Measurements from ENCODE around the gene BANF2. TPM values are rescaled to one million over a fixed set of nuclear protein-coding genes. Genes with fewer than 3 reads are reported as not detected.
A peak's percentile ranks its signal among the peaks of the same experiment; 100 is the strongest.

The BANF2 gene
- total and polyA plus RNA-seq, 2 of the 13 experiments (the other 11 are each of a cell fraction or from before 2014, with no cell fraction given) = 0.35 TPM; not detected in 1

GRCh38 chr20:17682103-17682888 lies 17.5 kb upstream of the BANF2 start, which contains the start of gene RRBP1 (continued):
- TF ChIP-seq ZNF274 (CRISPR knock-in tag; IDR thresholded peaks at IDR 0.05) (peak; percentile 61; the same call in 1 of the 2 replicates), CENPBD1 (CRISPR knock-in tag; IDR thresholded peaks at IDR 0.05; ENCODE audit: borderline replicate concordance, low read depth) (no peak; the same call in 1 of the 2 replicates), DR1 (CRISPR knock-in tag; IDR thresholded peaks at IDR 0.05) (peak; percentile 75), HNRNPK (IDR thresholded peaks at IDR 0.05; ENCODE audit: low read depth, low read length, poor library complexity, severe bottlenecking) (peak; percentile 98), ESRRA (CRISPR knock-in tag; IDR thresholded peaks at IDR 0.05; ENCODE audit: low read depth) (peak; percentile 45; the same call in 1 of the 2 replicates), ZNF7 (CRISPR knock-in tag; IDR thresholded peaks at IDR 0.05) (no peak), GABPA (IDR thresholded peaks at IDR 0.05; ENCODE audit: low read depth, low read length) (no peak), GABPA (CRISPR knock-in tag; IDR thresholded peaks at IDR 0.05; ENCODE audit: low read depth) (peak; percentile 68), MEIS2 (CRISPR knock-in tag; IDR thresholded peaks at IDR 0.05) (peak; percentile 92), RORA (CRISPR knock-in tag; IDR thresholded peaks at IDR 0.05) (no peak), TRIM22 (IDR thresholded peaks at IDR 0.05) (no peak), ZBTB3 (CRISPR knock-in tag; IDR thresholded peaks at IDR 0.05; ENCODE audit: borderline replicate concordance, low read depth) (no peak), BCLAF1 (IDR thresholded peaks at IDR 0.05) (no peak), CERS6 (CRISPR knock-in tag; IDR thresholded peaks at IDR 0.05) (no peak), ZNF724P (CRISPR knock-in tag; IDR thresholded peaks at IDR 0.05; ENCODE audit: borderline replicate concordance) (peak; percentile 87; the same call in 1 of the 2 replicates), ZNF776 (CRISPR knock-in tag; IDR thresholded peaks at IDR 0.05) (peak; percentile 84)
- TF ChIP-seq, protein P1, sequence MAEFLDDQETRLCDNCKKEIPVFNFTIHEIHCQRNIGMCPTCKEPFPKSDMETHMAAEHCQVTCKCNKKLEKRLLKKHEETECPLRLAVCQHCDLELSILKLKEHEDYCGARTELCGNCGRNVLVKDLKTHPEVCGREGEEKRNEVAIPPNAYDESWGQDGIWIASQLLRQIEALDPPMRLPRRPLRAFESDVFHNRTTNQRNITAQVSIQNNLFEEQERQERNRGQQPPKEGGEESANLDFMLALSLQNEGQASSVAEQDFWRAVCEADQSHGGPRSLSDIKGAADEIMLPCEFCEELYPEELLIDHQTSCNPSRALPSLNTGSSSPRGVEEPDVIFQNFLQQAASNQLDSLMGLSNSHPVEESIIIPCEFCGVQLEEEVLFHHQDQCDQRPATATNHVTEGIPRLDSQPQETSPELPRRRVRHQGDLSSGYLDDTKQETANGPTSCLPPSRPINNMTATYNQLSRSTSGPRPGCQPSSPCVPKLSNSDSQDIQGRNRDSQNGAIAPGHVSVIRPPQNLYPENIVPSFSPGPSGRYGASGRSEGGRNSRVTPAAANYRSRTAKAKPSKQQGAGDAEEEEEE (CRISPR knock-in tag; IDR thresholded peaks at IDR 0.05; ENCODE audit: borderline replicate concordance) = no peak; the same call in 1 of the 2 replicates
- TF ChIP-seq, protein P2, sequence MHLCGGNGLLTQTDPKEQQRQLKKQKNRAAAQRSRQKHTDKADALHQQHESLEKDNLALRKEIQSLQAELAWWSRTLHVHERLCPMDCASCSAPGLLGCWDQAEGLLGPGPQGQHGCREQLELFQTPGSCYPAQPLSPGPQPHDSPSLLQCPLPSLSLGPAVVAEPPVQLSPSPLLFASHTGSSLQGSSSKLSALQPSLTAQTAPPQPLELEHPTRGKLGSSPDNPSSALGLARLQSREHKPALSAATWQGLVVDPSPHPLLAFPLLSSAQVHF (CRISPR knock-in tag; IDR thresholded peaks at IDR 0.05) = peak; percentile 61; the same call in 1 of the 2 replicates

Data from HepG2 (cell line).